Measurements from ENCODE around the gene MAT2B.

MAT2B gene

DNA sequence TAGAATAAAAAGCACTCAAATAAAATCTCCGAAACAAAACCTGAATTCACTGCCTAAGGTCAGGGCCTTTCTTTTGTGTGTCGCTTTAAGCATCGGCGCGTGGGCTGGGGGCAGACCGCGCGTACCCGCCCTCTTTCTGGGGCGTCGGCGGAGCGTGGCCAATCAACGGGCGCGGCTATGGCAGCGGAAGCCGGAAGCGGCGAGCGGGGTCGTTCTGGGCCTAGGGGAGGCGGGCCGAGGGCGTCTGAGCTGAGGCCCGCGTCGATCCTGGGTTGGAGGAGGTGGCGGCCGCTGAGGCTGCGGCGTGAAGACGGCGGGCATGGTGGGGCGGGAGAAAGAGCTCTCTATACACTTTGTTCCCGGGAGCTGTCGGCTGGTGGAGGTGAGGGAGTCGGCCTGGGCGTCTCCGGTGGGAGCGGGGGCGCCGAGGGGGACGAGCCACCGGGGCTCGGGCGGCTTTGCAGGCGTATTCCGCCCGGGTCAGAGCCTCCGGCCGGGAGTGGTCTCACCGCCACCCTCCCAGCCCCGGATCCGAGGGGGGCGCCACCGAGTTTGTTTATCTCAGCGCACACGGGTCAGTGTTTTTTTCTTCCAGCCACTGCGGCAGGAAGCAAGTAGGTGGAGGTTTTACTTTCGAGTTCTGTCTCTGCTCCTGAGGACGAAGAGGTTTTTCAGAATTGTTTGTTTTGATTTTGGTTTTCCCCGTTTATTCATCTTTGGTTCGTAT, at the start of gene MAT2B:
Gene MAT2B, plus strand, starts transcription at position 252 of the 727 bp plus-strand sequence. Its CDS starts 68 bp downstream, at position 320.
- Histone ChIP-seq H3K79me2 (ENCODE audit: insufficient read depth, low read length) (peaks cover 48% of the 10 kb centered on the region), H3K9me3 (ENCODE audit: insufficient read depth, low read length) (no peaks in the 10 kb centered on the region), H3K36me3 (ENCODE audit: low read length) (no peaks in the 10 kb centered on the region), H3K27me3 (ENCODE audit: low read length) (no peaks in the 10 kb centered on the region), H3K27ac (ENCODE audit: low read depth, low read length) (peak within 1 kb of the TSS; percentile 83), H3K4me3 (ENCODE audit: insufficient read depth, low read length, poor library complexity, severe bottlenecking) (peak within 1 kb of the TSS; percentile 90), H3F3A (ENCODE audit: insufficient read depth) (0 out of 2 replicates have a peak, but pooled peaks cover 4% of the 10 kb centered on the region), H2AFZ (ENCODE audit: low read depth, low read length, severe bottlenecking) (peak within 1 kb of the TSS; percentile 92), H4K20me1 (ENCODE audit: low read depth, low read length) (peaks cover 20% of the 10 kb centered on the region), H3K4me2 (ENCODE audit: low read depth, low read length, poor library complexity, severe bottlenecking) (peak within 1 kb of the TSS; percentile 92), H3K9ac (ENCODE audit: low read length) (peak within 1 kb of the TSS; percentile 65), H3K9me2 (replicated peaks; ENCODE audit: insufficient read depth, low read length) (no peaks in the 10 kb centered on the region)
- TF ChIP-seq EZH2phosphoT487 (conservative IDR thresholded peaks at IDR 0.05; ENCODE audit: low read length) = no peak
- TF ChIP-seq, protein P1, sequence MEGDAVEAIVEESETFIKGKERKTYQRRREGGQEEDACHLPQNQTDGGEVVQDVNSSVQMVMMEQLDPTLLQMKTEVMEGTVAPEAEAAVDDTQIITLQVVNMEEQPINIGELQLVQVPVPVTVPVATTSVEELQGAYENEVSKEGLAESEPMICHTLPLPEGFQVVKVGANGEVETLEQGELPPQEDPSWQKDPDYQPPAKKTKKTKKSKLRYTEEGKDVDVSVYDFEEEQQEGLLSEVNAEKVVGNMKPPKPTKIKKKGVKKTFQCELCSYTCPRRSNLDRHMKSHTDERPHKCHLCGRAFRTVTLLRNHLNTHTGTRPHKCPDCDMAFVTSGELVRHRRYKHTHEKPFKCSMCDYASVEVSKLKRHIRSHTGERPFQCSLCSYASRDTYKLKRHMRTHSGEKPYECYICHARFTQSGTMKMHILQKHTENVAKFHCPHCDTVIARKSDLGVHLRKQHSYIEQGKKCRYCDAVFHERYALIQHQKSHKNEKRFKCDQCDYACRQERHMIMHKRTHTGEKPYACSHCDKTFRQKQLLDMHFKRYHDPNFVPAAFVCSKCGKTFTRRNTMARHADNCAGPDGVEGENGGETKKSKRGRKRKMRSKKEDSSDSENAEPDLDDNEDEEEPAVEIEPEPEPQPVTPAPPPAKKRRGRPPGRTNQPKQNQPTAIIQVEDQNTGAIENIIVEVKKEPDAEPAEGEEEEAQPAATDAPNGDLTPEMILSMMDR (IDR thresholded peaks at IDR 0.05; ENCODE audit: insufficient read depth, low read length, poor library complexity, severe bottlenecking) = peak; percentile 64

DNA sequence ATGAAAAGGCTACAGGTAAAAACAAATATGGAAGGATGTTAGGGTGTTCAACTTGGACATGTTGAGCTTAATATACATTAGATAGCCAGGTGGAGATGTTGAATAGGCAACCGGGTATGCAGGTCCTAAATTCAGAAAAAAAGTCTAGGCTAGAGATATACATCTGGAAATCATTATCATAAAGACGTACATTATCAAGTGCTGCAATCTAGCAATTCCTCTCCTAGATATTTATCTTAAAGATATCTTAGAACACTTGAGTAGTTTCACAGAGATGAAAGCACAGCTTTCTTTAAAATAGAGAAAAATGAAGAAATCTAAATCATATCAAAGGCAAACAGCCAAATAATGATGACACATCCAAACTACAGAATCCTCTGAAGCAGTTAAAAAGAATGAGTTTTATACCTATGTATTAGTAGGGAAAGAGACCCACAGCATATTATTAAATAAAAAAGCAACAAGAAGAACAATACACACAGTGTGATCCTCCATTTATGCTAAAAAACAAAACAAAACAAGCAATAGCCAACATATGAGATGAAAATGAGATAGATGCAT, 49.3 kb upstream of the MAT2B start:
- Histone ChIP-seq H3K4me3 (ENCODE audit: insufficient read depth, low read length, poor library complexity, severe bottlenecking) (no peak overlapping the region), H3K27me3 (ENCODE audit: low read length) (no peaks in the 10 kb centered on the region), H3K9ac (ENCODE audit: low read length) (no peak overlapping the region), H3K9me3 (ENCODE audit: insufficient read depth, low read length) (no peaks in the 10 kb centered on the region), H3F3A (ENCODE audit: insufficient read depth) (peaks cover 29% of the 10 kb centered on the region), H4K20me1 (ENCODE audit: low read depth, low read length) (no peaks in the 10 kb centered on the region), H2AFZ (ENCODE audit: low read depth, low read length, severe bottlenecking) (no peak overlapping the region), H3K9me2 (replicated peaks; ENCODE audit: insufficient read depth, low read length) (no peaks in the 10 kb centered on the region), H3K4me2 (ENCODE audit: low read depth, low read length, poor library complexity, severe bottlenecking) (no peak overlapping the region), H3K79me2 (ENCODE audit: insufficient read depth, low read length) (peaks cover 50% of the 10 kb centered on the region), H3K27ac (ENCODE audit: low read depth, low read length) (peak overlapping the region; percentile 9; the same call in 1 of the 2 replicates), H3K36me3 (ENCODE audit: low read length) (peaks cover 27% of the 10 kb centered on the region; the same call in 1 of the 2 replicates)
- TF ChIP-seq, protein P1 (IDR thresholded peaks at IDR 0.05; ENCODE audit: insufficient read depth, low read length, poor library complexity, severe bottlenecking) = no peak
- TF ChIP-seq EZH2phosphoT487 (conservative IDR thresholded peaks at IDR 0.05; ENCODE audit: low read length) = no peak

GRCh38 chr5:163456840-163457239, 48.6 kb upstream of the MAT2B start:
- Histone ChIP-seq H3K79me2 (ENCODE audit: insufficient read depth, low read length) (peaks cover 55% of the 10 kb centered on the region), H2AFZ (ENCODE audit: low read depth, low read length, severe bottlenecking) (no peak overlapping the region), H3K36me3 (ENCODE audit: low read length) (peaks cover 27% of the 10 kb centered on the region; the same call in 1 of the 2 replicates), H3K4me2 (ENCODE audit: low read depth, low read length, poor library complexity, severe bottlenecking) (peak overlapping the region; percentile 97), H3F3A (ENCODE audit: insufficient read depth) (peaks cover 35% of the 10 kb centered on the region), H3K9me3 (ENCODE audit: insufficient read depth, low read length) (no peaks in the 10 kb centered on the region), H4K20me1 (ENCODE audit: low read depth, low read length) (no peaks in the 10 kb centered on the region), H3K9ac (ENCODE audit: low read length) (no peak overlapping the region), H3K4me3 (ENCODE audit: insufficient read depth, low read length, poor library complexity, severe bottlenecking) (no peak overlapping the region), H3K27ac (ENCODE audit: low read depth, low read length) (no peak overlapping the region; the same call in 1 of the 2 replicates), H3K9me2 (replicated peaks; ENCODE audit: insufficient read depth, low read length) (no peaks in the 10 kb centered on the region), H3K27me3 (ENCODE audit: low read length) (no peaks in the 10 kb centered on the region)
- TF ChIP-seq, protein P1 (IDR thresholded peaks at IDR 0.05; ENCODE audit: insufficient read depth, low read length, poor library complexity, severe bottlenecking) = no peak
- no peak for TF ChIP-seq EZH2phosphoT487 (conservative IDR thresholded peaks at IDR 0.05; ENCODE audit: low read length)

Data from SU-DHL-6 (cell line).